DMS 273 (cell line): Measurements from ENCODE around the gene DNAJB12.
A peak's percentile ranks its signal among the peaks of the same experiment; 100 is the strongest.
"Not testable (repeated sequence)": the region's sequence is repeated elsewhere in the genome, so short reads cannot be mapped to it uniquely, and the experiment has no call there.

Experiments used
- DNase-seq: peaks from one replicate; lab custom pipeline; 2025; ENCODE audit not compliant: unreplicated experiment; lab: John Stamatoyannopoulos, UW

Gene DNAJB12

DNA sequence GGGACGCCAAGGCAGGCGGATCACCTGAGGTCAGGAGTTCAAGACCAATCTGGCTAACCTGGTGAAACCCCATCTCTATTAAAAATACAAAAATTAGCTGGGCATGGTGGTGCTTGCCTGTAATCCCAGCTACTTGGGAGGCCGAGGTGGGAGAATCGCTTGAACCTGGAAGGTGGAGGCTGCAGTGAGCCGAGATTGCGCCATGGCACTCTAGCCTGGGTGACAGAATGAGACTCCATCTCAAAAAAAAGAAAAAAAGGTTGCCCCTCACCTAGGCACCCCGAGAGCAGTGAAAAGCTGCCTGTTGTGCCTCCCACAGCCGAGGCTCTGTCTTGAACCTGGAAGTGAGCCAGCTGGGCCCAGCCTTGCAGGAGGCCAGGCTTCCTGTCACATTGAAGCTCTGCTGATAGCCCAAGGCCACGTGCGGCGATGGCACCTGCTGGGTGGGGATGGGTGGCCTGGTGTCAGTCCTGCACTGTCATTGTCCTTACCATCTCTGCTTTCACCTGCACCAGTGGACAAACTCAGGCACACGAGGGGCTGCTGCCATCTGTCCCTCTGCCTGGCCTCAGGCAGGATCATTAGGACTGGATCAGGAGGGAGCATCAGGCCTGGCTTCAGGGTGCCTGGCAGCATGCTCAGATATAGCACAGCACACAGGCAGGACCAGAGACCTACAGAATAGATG, 37.8 kb downstream of the DNAJB12 start:
- peak; percentile 52 for DNase-seq

DNA sequence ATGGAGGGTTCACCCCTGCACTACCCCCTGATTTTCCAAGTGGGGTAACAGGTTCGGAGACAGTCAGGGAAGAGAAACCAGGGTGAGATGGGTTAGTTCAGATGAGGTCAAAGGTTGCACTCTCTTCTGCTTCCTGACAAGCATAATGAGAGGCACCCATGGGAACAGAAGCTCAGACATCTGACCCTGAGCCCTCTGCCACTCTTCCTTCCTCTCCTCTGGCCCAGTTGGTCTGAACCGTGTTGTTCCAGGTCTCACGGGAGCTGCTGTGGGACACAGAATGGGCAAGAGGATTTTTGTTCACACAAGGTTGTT, 38.4 kb downstream of the DNAJB12 start:
- no peak for DNase-seq

GRCh38 chr10:72315611-72316385, 38.9 kb downstream of the DNAJB12 start:
- peak; percentile 54 for DNase-seq

- DNase-seq: no peak
Measured at GRCh38 chr10:72315054-72315453, 39.7 kb downstream of the DNAJB12 start.

- no peak for DNase-seq
Measured at GRCh38 chr10:72314263-72314662, 40.5 kb downstream of the DNAJB12 start.

DNA sequence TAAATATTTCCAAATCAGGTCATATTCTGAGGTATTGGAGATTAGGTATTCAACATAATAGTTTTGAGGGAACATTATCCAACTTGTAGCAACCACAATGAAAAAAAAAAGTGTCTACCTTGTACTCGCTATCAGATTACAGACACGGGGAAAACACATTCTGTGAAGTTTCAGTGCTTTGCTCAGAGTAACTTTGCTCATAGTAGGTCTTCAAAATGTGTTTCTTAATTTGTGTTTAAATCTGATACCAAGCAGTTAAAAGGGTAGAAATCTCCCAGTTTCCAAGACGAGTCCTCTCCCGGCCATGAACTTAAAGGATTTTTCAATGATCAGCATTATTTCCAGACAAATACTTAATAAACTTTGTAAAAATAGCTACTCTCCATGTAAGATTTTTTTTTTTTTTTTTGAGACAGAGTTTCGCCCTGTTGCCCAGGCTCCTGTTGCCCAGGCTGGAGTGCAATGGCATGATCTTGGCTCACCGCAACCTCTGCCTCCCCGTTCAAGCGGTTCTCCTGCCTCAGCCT, 41.8 kb downstream of the DNAJB12 start:
- DNase-seq: no peak

- DNase-seq: no peak
Measured at GRCh38 chr10:72311667-72312066, 43.1 kb downstream of the DNAJB12 start.

GRCh38 chr10:72310636-72311035, 44.1 kb downstream of the DNAJB12 start:
- DNase-seq: no peak

DNA sequence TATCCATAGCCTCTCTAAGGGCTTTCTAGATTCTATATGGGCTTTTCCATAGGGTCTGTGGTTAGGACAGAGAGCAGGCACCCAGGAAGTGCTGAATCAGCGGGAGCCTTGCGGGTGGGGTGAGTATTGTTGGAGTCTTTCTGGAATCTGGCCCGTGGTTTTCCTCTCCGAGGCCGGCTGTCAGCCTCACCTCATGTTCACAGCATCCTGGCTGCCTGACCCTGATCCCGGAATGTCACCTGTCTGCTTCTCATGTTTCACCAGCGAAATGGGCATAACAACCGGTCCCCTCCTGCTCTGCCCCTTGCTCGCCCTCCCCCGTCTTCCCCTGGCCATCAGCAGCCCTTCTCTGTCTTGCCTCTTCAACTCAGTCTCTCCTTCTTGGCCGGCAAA, 44.5 kb downstream of the DNAJB12 start:
- DNase-seq: no peak

DNA sequence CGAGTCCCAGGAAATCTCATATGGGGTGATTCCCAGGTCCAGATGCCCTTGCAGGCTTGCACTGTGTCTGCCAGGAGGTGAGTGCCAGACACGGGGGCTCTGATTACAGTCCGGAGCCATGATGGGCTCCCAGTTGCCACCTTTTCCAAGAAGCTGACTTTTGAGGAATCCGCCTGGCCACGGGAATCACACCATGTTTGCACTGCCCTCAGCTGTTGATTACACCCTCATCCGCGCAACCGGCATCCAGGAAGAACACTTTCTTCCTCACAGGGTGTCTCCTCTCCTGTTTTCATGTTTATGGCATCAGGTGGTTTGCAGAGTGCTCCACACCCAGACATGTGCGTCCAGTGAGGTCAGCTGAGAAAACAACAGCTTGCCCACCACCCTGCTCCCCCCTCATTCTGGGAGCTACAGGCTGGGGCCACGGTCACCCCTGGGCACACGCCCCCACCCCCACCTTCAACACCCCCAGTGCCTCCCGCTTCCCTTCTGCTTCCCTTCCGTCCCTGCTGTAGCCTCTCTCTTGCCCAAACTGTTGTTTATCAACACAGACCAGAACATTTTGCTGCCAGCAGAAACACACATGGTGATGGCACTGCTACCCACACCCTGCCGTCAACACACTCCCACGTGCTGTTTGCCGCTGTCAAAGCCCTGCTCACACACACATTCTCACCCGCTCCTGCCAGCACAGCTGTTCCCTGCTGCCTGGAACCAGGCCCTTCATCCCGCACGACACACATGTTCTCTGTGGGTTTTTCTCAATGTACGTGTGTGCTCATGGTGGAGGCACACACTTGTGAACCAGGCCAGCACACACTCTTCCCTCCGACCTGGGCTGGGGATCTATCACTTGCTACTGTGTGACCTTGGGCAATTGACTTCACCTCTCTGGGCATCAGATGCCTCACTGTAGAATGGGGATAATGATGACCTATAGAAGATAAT, 45.2 kb downstream of the DNAJB12 start:
- peak; percentile 34 for DNase-seq

GRCh38 chr10:72308320-72308987, 46.3 kb downstream of the DNAJB12 start:
- DNase-seq: no peak

- DNase-seq: not testable (repeated sequence)
Measured at GRCh38 chr10:72307711-72308110, 47.0 kb downstream of the DNAJB12 start.

DNA sequence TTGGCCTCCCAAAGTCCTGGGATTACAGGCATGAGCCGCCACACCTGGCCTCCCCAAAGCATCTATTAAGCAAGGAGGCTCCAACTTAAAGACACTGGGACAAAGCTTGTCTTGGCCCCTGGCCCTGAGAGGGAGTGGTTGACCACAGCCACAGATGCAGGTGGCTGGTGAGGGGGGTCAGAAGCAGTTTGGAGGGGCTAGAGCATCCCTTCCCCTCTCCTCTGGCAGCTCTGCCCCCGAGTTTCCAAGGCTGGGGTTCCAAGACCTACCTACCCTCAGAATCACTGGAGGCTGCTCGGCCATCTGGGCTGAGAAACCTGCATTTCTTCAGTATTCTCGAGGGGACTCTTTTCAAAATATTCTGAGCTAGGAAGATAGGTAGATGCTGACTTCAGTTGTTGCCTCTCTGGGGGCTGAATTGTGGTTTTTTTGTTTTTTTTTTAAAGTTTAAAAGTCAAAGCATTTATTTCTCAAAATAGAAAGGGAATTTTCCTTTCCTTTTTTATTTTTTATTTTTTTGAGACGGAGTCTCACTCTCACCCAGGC, 48.4 kb downstream of the DNAJB12 start:
- DNase-seq: no peak

DNA sequence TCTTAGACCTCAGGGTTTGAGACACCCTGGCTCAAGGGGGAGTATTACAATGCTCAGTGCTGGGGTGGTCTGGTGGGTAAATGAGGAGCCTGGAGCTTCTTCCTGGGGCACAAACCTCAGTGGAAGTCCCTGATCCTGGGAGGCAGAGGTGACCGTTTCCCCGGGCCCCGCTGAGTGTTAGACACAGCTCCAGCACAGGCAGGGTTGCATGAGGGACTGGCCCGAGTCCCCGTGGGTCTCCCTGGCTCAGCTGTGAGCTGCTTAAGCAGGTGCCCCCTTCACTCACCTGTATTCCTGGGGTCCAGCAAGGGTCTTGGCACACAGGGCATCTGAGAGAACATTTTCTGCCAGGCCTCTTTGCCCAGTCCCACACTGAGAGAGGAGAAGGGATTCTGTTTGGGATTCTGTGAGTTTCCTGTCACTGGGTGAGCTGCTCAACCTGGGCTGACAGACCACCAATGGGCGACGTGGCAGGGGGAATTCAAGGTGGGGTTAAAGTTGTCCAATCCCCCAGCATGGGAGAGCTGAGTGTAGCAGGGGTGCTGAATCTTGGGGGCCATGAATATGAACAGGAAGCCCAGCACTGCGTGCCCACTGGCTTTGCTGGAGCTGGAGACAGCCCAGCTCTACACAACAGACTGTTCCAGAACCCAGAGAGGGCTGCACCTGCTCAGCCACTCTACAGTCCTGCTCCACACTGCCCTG, 51.1 kb downstream of the DNAJB12 start:
- no peak for DNase-seq

GRCh38 chr10:72298592-72299519, 55.9 kb downstream of the DNAJB12 start:
- no peak for DNase-seq

DNA sequence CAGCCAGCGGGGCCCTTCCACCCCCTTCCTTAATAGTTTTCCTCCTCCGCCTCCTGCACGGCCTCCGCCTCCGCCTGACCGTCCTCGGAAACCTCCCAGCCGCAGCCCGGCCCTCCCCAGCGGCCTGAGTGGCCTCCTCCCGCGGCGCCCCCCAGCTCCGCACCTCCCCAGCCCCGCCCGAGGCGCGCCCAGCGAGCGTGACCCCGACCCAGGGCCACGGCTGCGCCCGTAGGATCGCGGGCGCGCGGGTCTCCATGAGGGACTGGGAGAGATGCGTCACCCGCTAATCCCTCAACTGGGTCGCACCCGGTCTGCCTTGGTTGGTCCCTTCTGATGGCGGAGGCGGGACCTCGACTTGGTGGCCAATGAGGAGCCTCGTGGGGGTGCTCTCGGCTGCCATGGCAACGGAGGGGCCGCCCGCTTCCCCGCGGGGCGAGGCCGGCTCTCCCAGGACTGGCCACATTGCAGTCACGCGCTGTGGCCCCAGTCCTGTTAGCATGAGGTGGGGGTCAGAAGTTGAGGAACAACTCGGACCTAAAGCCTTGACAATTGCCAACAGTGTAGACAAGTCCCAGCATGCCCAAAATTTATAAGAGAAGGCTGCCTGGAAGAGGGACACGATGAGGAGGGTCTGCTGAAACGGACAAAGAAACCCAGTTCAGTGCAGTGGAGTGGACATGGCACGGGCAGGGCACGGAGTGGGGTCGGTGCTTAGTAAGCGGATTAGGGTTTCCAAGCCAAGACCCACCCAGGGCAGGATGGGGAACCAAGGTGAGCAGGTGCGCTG, 56.7 kb downstream of the DNAJB12 start:
- peak; percentile 97 for DNase-seq

- DNase-seq: peak; percentile 75
Measured at GRCh38 chr10:72297281-72297804, 57.4 kb downstream of the DNAJB12 start.

DNA sequence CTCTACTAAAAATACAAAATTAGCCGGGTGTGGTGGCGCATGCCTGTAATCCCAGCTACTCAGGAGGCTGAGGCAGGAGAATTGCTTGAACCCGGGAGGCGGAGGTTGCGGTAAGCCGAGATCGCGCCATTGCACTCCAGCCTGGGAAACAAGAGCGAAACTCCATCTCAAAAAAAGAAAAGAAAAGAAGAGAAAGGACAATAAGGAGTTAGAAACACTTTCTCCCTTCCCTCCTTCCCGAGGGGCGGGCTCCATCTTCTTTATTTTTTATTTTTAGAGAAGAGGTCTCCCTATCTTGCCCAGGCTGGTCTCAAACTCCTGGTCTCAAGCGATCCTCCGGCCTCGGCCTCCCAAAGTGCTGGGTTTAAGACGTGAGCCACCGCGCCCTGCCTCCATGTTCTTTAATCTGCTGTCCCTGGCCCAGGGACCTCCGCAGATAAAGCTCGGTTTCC, 57.9 kb downstream of the DNAJB12 start:
- not testable (repeated sequence) for DNase-seq
